Erythroblast (primary cell): ENCODE measurements around the gene IDI2.

ENCODE experiments used
- GATA1 ChIP-seq: IDR thresholded peaks from 2 replicates; pipeline ENCODE4 v1.6.1; 2011; ENCODE audit warnings: low read depth, mild to moderate bottlenecking, control low read depth, low read length, moderate library complexity
- POLR2A ChIP-seq: IDR thresholded peaks from 2 replicates; pipeline ENCODE4 v1.6.1; 2011; ENCODE audit warnings: mild to moderate bottlenecking, low read length

DNA sequence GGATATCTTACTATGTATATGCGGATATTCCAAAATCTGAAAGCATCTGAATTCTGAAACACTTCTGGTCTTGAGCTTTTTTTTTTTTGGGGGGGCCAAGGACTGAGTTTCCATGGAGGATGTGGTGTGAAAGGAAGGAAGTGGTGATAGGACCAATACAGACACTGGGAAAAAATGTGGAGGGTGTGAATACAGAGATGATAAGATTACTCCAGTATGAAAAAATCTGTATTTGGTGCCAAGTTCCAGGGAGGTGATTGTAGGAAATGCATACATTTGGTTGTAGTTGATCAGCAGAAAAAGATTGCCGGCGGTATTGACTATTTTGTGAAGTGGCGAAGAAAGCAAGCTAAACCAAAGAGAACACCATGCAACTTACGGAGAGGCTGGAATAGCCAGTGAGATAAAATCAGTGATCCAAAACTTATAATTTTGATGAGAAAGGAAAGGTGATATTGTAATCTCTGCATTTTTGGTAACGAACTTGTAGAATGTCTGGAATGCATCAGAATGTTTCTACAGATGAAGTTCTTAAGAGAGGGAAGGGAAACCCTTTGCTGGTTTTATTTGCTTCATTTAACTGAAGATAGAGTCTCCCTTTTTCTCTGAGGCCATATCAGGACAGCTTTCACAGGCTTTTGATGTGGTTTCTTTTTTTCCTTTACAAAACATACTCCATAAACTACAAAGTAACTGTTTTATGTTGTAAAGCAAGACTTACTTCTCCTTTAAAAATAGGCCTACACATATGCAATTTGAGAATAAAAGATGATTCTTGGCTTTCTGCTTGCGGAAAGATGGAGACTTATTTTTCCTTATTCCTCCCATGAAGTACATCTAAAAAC is 36.5 kb upstream of the IDI2 start:
- TF ChIP-seq POLR2A, result no peak
- TF ChIP-seq GATA1, result no peak
